Gastrocnemius medialis (tissue), 4 donors: Measurements from ENCODE around the gene SMCHD1. TPM values are rescaled to one million over a fixed set of nuclear protein-coding genes. Genes with fewer than 3 reads are reported as not detected.

Source experiments
- ATAC-seq, 2 donors: fragments of 150-250 bp; one replicate each; pipeline ENCODE4 v1.9.1; 2016
- DNase-seq, 2 donors: peaks; one replicate each; pipeline ENCODE4 v3.0.0-alpha.2; 2019
- H3K27ac ChIP-seq, 4 donors: fragments of 200-600 bp; sonication (generic); 1 replicate in 1 of 4; 2 replicates in 3 of 4; pipeline ENCODE4 v1.5.1; 2016 to 2018; ENCODE audit warnings: mild to moderate bottlenecking in 2 of 4, moderate library complexity in 1 of 4
- H3K27me3 ChIP-seq, 3 donors: fragments of 200-600 bp; sonication (generic) in 2 of 3; 1 replicate in 1 of 3; 2 replicates in 2 of 3; pipeline versions ENCODE4 v1.5.1 to v1.6.0; 2016 to 2019; ENCODE audit warnings: mild to moderate bottlenecking in 1 of 3, moderate library complexity in 1 of 3
- H3K36me3 ChIP-seq, 2 donors: fragments of 200-600 bp; sonication (generic) in 1 of 2; one replicate each; pipeline ENCODE4 v1.5.1; 2017 to 2018
- H3K4me1 ChIP-seq, 2 donors: fragments of 200-600 bp; sonication (generic) in 1 of 2; one replicate each; pipeline ENCODE4 v1.5.1; 2016 to 2017; ENCODE audit warnings: mild to moderate bottlenecking in 2 of 2
- H3K4me3 ChIP-seq, 4 donors: fragments of 200-600 bp; sonication (generic) in 3 of 4; 1 replicate in 1 of 4; 2 replicates in 3 of 4; pipeline ENCODE4 v1.5.1; 2016 to 2019; ENCODE audit warnings: mild to moderate bottlenecking in 2 of 4
- H3K9me3 ChIP-seq, 3 donors: fragments of 200-600 bp; sonication (generic) in 2 of 3; 1 replicate in 1 of 3; 2 replicates in 2 of 3; pipeline ENCODE4 v1.5.1; 2016 to 2019
- POLR2A ChIP-seq, 2 donors: fragments of 450-650 bp; IDR thresholded peaks; one replicate each; pipeline ENCODE4 v1.6.1; 2017; ENCODE audit warnings: antibody characterized with exemption in 2 of 2, mild to moderate bottlenecking in 2 of 2, moderate library complexity in 2 of 2
- in situ Hi-C, 4 donors: fragments of 200-750 bp; cut with MboI; loops; one replicate each; pipeline versions ENCODE4 v1.15.0 to v1.8.0; 2017; ENCODE audit warnings: low sequenced_read_pairs in 4 of 4
- intact Hi-C: fragments of 100-400 bp; cut with DNase I; formaldehyde crosslinking; loops from one replicate; pipeline ENCODE4 v1.15.1; 2023; ENCODE audit warnings: low total_unique reads
- total RNA-seq, 4 donors: library from RNA; depleted of rRNA; stranded (reverse); fragments of >200 nt; gene quantifications; one replicate each; pipeline versions ENCODE4 v1.1.0 to v1.2.3, GENCODE V29; 2016
- TF ChIP-seq, protein P1 (sequence below), 5 experiments: fragments of 450-650 bp in 3 of 5; fragments of 200-600 bp in 2 of 5; sonication (generic) in 2 of 5; IDR thresholded peaks in 4 of 5; conservative IDR thresholded peaks in 1 of 5; 1 replicate in 4 of 5; 2 replicates in 1 of 5; pipeline ENCODE4 v1.5.1; 2016 to 2019; ENCODE audit warnings: antibody characterized with exemption in 5 of 5, mild to moderate bottlenecking in 3 of 5, moderate library complexity in 3 of 5

The SMCHD1 gene
- total RNA-seq, 4 donors from 2014 or later = 16.2 to 43.6 (median 22.7) TPM

GRCh38 chr18:2686349-2686968 lies 30.9 kb downstream of the SMCHD1 start:
- no peak overlapping the region for H3K4me3 ChIP-seq
- H3K9me3 ChIP-seq = no peaks in the 10 kb centered on the region
- intact Hi-C loops (no loop called here), in situ Hi-C loops (no loop called here)
- no peaks in the 10 kb centered on the region for H3K27me3 ChIP-seq
- H3K27ac ChIP-seq = no peak overlapping the region
- no peak for ATAC-seq
- no peak for DNase-seq
- H3K36me3 ChIP-seq = peaks cover 0 to 34% of the 10 kb centered on the region in 2 donors
- no peaks in the 10 kb centered on the region for H3K4me1 ChIP-seq
- TF ChIP-seq, protein P1, sequence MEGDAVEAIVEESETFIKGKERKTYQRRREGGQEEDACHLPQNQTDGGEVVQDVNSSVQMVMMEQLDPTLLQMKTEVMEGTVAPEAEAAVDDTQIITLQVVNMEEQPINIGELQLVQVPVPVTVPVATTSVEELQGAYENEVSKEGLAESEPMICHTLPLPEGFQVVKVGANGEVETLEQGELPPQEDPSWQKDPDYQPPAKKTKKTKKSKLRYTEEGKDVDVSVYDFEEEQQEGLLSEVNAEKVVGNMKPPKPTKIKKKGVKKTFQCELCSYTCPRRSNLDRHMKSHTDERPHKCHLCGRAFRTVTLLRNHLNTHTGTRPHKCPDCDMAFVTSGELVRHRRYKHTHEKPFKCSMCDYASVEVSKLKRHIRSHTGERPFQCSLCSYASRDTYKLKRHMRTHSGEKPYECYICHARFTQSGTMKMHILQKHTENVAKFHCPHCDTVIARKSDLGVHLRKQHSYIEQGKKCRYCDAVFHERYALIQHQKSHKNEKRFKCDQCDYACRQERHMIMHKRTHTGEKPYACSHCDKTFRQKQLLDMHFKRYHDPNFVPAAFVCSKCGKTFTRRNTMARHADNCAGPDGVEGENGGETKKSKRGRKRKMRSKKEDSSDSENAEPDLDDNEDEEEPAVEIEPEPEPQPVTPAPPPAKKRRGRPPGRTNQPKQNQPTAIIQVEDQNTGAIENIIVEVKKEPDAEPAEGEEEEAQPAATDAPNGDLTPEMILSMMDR (IDR thresholded peaks at IDR 0.05 in 4 of 5, conservative IDR thresholded peaks at IDR 0.05 in 1 of 5) = no peak
- TF ChIP-seq POLR2A (IDR thresholded peaks at IDR 0.05) = no peak

- in situ Hi-C loops (no loop called here), intact Hi-C loops (no loop called here)
- Histone ChIP-seq H3K36me3 (peaks cover 0 to 39% of the 10 kb centered on the region in 2 donors), H3K27ac (no peak overlapping the region), H3K4me1 (no peaks in the 10 kb centered on the region), H3K27me3 (no peaks in the 10 kb centered on the region), H3K4me3 (no peak overlapping the region), H3K9me3 (no peaks in the 10 kb centered on the region)
- TF ChIP-seq POLR2A (IDR thresholded peaks at IDR 0.05) = no peak
- TF ChIP-seq, protein P1 (IDR thresholded peaks at IDR 0.05 in 4 of 5, conservative IDR thresholded peaks at IDR 0.05 in 1 of 5) = no peak
- DNase-seq = no peak
- ATAC-seq = no peak
Observed at GRCh38 chr18:2687390-2688001, 32.0 kb downstream of the SMCHD1 start.

DNA sequence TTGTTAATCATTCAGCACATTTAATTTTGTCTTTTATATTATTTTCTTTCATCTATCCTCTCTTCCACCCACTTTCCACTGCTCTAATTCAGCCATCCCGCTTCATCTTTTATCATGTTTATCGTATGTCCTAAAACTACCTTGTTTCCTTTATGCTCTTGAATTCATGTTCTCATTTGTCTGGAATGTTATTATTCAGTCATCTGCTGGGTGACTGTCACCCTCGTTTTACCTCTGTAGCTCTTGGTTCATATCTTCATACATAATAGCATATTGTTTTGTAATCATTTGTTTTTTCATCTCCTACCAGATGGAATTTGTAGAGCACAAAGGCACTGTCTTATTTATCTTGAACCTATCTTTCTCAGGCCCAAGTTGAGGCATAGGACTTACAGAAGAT lies 37.0 kb downstream of the SMCHD1 start:
- no peak overlapping the region for H3K4me3 ChIP-seq
- no peaks in the 10 kb centered on the region for H3K4me1 ChIP-seq
- no peak for TF ChIP-seq POLR2A (IDR thresholded peaks at IDR 0.05)
- TF ChIP-seq, protein P1 (IDR thresholded peaks at IDR 0.05 in 4 of 5, conservative IDR thresholded peaks at IDR 0.05 in 1 of 5) = no peak
- H3K27ac ChIP-seq = no peak overlapping the region
- in situ Hi-C loops (no loop called here), intact Hi-C loops (no loop called here)
- no peaks in the 10 kb centered on the region for H3K27me3 ChIP-seq
- no peak for ATAC-seq
- no peaks in the 10 kb centered on the region for H3K9me3 ChIP-seq
- no peak for DNase-seq
- H3K36me3 ChIP-seq = peaks cover 0 to 73% of the 10 kb centered on the region in 2 donors

DNA sequence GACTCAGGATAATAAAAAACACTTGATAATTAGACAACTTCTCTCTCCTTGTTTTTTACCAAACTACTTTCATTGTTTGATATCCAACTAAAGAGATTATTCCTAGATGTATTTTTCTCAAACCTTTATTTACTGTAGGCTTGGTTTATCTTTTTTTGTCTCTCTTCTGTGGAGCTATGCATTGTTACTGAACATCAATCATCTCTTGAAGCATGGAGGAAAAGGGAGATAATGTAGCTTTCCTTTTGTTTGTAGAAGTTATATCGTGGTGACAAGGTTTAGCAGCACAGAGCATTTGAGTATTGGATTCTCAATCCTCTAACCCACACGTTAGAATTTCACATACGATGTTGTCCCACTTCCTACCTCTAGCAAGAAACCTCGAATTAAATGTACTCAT lies 41.7 kb downstream of the SMCHD1 start:
- no peak for DNase-seq
- peaks cover 0 to 87% of the 10 kb centered on the region in 2 donors for H3K36me3 ChIP-seq
- TF ChIP-seq, protein P1 (IDR thresholded peaks at IDR 0.05 in 4 of 5, conservative IDR thresholded peaks at IDR 0.05 in 1 of 5) = no peak
- no peak for TF ChIP-seq POLR2A (IDR thresholded peaks at IDR 0.05)
- in situ Hi-C loops (no loop called here), intact Hi-C loops (no loop called here)
- H3K4me3 ChIP-seq = no peak overlapping the region
- H3K27ac ChIP-seq = no peak overlapping the region
- no peak for ATAC-seq
- H3K27me3 ChIP-seq = no peaks in the 10 kb centered on the region
- no peaks in the 10 kb centered on the region for H3K9me3 ChIP-seq
- H3K4me1 ChIP-seq = no peaks in the 10 kb centered on the region
